Gastroesophageal sphincter (tissue), 4 donors: Measurements from ENCODE around the gene ADAMTS5. TPM values are rescaled to one million over a fixed set of nuclear protein-coding genes. Genes with fewer than 3 reads are reported as not detected.

Experiments
- small RNA-seq, 4 donors: library from RNA; depleted of rRNA; stranded (forward); fragments of <200 nt; gene quantifications; one replicate each; pipeline ENCODE3, GENCODE V24; 2016
- total RNA-seq, 4 donors: library from RNA; depleted of rRNA; stranded (reverse); fragments of >200 nt; gene quantifications; one replicate each; pipeline ENCODE4 v1.1.0, GENCODE V29; 2016

ADAMTS5 gene
- total RNA-seq, 4 donors from 2014 or later: 16.8 to 55.8 (median 29.0) TPM

Small RNA genes lying within 50 kb of the gene (small RNA-seq; reads per million reads assigned to genes)
- 0 reads per million in 4 donors for gene MIR4759

Other genes with a start within 250 kb of the ADAMTS5 start
- gene ADAMTS1, start 121.7 kb downstream of the ADAMTS5 start, total RNA-seq: 100 to 1,000 TPM in 2 of 4 donors, 10 to 100 TPM in 2; 68.5 to 144 (median 103) TPM